HEK293 (cell line): ENCODE results near the gene CPXM1.

Experiments used
- CTCF ChIA-PET: fragments of 350-600 bp; formaldehyde crosslinking; extraction: SDS; loops from one replicate; lab custom pipeline; 2021; ENCODE audit warnings: antibody characterized with exemption; lab: Yijun Ruan, JAX
- POLR2A ChIA-PET: fragments of 300-600 bp; formaldehyde crosslinking; extraction: SDS; loops from one replicate; lab custom pipeline; 2020; ENCODE audit warnings: antibody characterized with exemption, inconsistent platforms; lab: Yijun Ruan, JAX
- H3K27ac ChIP-seq: fragments of 200-500 bp; sonication (Bioruptor generic); 2 replicates; pipeline ENCODE4 v1.5.1; 2014; ENCODE audit warnings: low read depth, low read length, control low read depth, inconsistent platforms; ENCODE audit errors: extremely low read depth
- H3K36me3 ChIP-seq, 2 experiments: fragments of 200-500 bp in 1 of 2; sonication (Bioruptor generic) in 1 of 2; 1 replicate in 1 of 2; 2 replicates in 1 of 2; pipeline ENCODE4 v1.5.1; 2014 to 2017; ENCODE audit warnings: inconsistent platforms in 2 of 2, low read length in 2 of 2; ENCODE audit not compliant: control insufficient read depth in 2 of 2, insufficient read depth in 1 of 2
- H3K4me1 ChIP-seq: fragments of 200-500 bp; sonication (Bioruptor generic); 2 replicates; pipeline ENCODE4 v1.5.1; 2014; ENCODE audit warnings: mild to moderate bottlenecking, low read length, inconsistent platforms; ENCODE audit not compliant: control insufficient read depth, insufficient read depth
- H3K4me3 ChIP-seq: 2 replicates; pipeline ENCODE4 v1.5.1; 2011; ENCODE audit warnings: low read depth, mild to moderate bottlenecking, control low read depth, low read length, moderate library complexity
- H3K9me3 ChIP-seq: fragments of 200-500 bp; sonication (Bioruptor generic); 2 replicates; pipeline ENCODE4 v1.5.1; 2014; ENCODE audit warnings: low read depth, low read length, inconsistent platforms; ENCODE audit not compliant: control insufficient read depth, insufficient read depth
- FEZF1 ChIP-seq: fragments of 450-650 bp; formaldehyde crosslinking; IDR thresholded peaks from 2 replicates; pipeline ENCODE4 v1.5.1; 2016; ENCODE audit warnings: missing biosample characterization, missing genetic modification characterization
- GLIS1 ChIP-seq: fragments of 450-650 bp; formaldehyde crosslinking; IDR thresholded peaks from 2 replicates; pipeline ENCODE4 v1.5.1; 2016; ENCODE audit warnings: missing biosample characterization, missing genetic modification characterization
- GLIS2 ChIP-seq: fragments of 450-650 bp; formaldehyde crosslinking; IDR thresholded peaks from 2 replicates; pipeline ENCODE4 v1.5.1; 2016; ENCODE audit warnings: missing biosample characterization, missing genetic modification characterization
- KLF1 ChIP-seq: fragments of 450-650 bp; formaldehyde crosslinking; IDR thresholded peaks from 2 replicates; pipeline ENCODE4 v1.5.1; 2016; ENCODE audit warnings: missing biosample characterization, missing genetic modification characterization
- KLF10 ChIP-seq: fragments of 450-650 bp; IDR thresholded peaks from 2 replicates; pipeline ENCODE4 v1.5.1; 2018; ENCODE audit warnings: missing biosample characterization, mild to moderate bottlenecking, missing genetic modification characterization
- OSR2 ChIP-seq: fragments of 450-650 bp; formaldehyde crosslinking; IDR thresholded peaks from 2 replicates; pipeline ENCODE4 v1.5.1; 2016; ENCODE audit warnings: missing biosample characterization, missing genetic modification characterization
- SCRT2 ChIP-seq: fragments of 450-650 bp; formaldehyde crosslinking; IDR thresholded peaks from 2 replicates; pipeline ENCODE4 v1.5.1; 2016; ENCODE audit warnings: missing biosample characterization, missing genetic modification characterization
- YY1 ChIP-seq: fragments of 450-650 bp; formaldehyde crosslinking; IDR thresholded peaks from 2 replicates; pipeline ENCODE4 v1.5.1; 2018; ENCODE audit warnings: missing biosample characterization, missing genetic modification characterization
- ZBTB1 ChIP-seq: fragments of 450-650 bp; formaldehyde crosslinking; IDR thresholded peaks from 2 replicates; pipeline ENCODE4 v1.5.1; 2016; ENCODE audit warnings: missing biosample characterization, missing genetic modification characterization
- ZBTB17 ChIP-seq: fragments of 450-650 bp; formaldehyde crosslinking; IDR thresholded peaks from 2 replicates; pipeline ENCODE4 v1.5.1; 2016; ENCODE audit warnings: missing biosample characterization, missing genetic modification characterization
- ZFHX2 ChIP-seq: fragments of 450-650 bp; formaldehyde crosslinking; conservative IDR thresholded peaks from 2 replicates; pipeline ENCODE4 v1.5.1; 2016; ENCODE audit warnings: missing biosample characterization, missing genetic modification characterization
- ZFP3 ChIP-seq: fragments of 450-650 bp; formaldehyde crosslinking; IDR thresholded peaks from 2 replicates; pipeline ENCODE4 v1.5.1; 2016; ENCODE audit warnings: low read depth, missing biosample characterization, missing genetic modification characterization
- ZNF211 ChIP-seq: fragments of 450-650 bp; formaldehyde crosslinking; IDR thresholded peaks from 2 replicates; pipeline ENCODE4 v1.5.1; 2016; ENCODE audit warnings: low read depth, missing biosample characterization, missing genetic modification characterization
- ZNF214 ChIP-seq: fragments of 450-650 bp; formaldehyde crosslinking; IDR thresholded peaks from 2 replicates; pipeline ENCODE4 v1.5.1; 2017; ENCODE audit warnings: missing biosample characterization, mild to moderate bottlenecking, missing genetic modification characterization, borderline replicate concordance
- ZNF24 ChIP-seq: fragments of 450-650 bp; formaldehyde crosslinking; IDR thresholded peaks from 2 replicates; pipeline ENCODE4 v1.5.1; 2016; ENCODE audit warnings: missing biosample characterization, missing genetic modification characterization
- ZNF324 ChIP-seq: fragments of 450-650 bp; formaldehyde crosslinking; IDR thresholded peaks from 2 replicates; pipeline ENCODE4 v1.5.1; 2016; ENCODE audit warnings: missing biosample characterization, missing genetic modification characterization
- ZNF558 ChIP-seq: fragments of 450-650 bp; formaldehyde crosslinking; IDR thresholded peaks from 2 replicates; pipeline ENCODE4 v1.5.1; 2016; ENCODE audit warnings: missing biosample characterization, missing genetic modification characterization
- ZNF624 ChIP-seq: fragments of 450-650 bp; formaldehyde crosslinking; IDR thresholded peaks from 2 replicates; pipeline ENCODE4 v1.5.1; 2017; ENCODE audit warnings: missing biosample characterization, missing genetic modification characterization
- ZNF629 ChIP-seq: fragments of 450-650 bp; formaldehyde crosslinking; IDR thresholded peaks from 2 replicates; pipeline ENCODE4 v1.5.1; 2017; ENCODE audit warnings: missing biosample characterization, missing genetic modification characterization
- TF ChIP-seq, protein P1 (sequence below): fragments of 450-650 bp; formaldehyde crosslinking; IDR thresholded peaks from 2 replicates; pipeline ENCODE4 v1.5.1; 2016; ENCODE audit warnings: missing biosample characterization, missing genetic modification characterization
- TF ChIP-seq, protein P2 (sequence below): fragments of 450-650 bp; formaldehyde crosslinking; IDR thresholded peaks from 2 replicates; pipeline ENCODE4 v1.5.1; 2016; ENCODE audit warnings: missing biosample characterization, missing genetic modification characterization
- TF ChIP-seq, protein P3 (sequence below): fragments of 450-650 bp; formaldehyde crosslinking; IDR thresholded peaks from 2 replicates; pipeline ENCODE4 v1.5.1; 2016; ENCODE audit warnings: missing biosample characterization, missing genetic modification characterization

Gene CPXM1

DNA sequence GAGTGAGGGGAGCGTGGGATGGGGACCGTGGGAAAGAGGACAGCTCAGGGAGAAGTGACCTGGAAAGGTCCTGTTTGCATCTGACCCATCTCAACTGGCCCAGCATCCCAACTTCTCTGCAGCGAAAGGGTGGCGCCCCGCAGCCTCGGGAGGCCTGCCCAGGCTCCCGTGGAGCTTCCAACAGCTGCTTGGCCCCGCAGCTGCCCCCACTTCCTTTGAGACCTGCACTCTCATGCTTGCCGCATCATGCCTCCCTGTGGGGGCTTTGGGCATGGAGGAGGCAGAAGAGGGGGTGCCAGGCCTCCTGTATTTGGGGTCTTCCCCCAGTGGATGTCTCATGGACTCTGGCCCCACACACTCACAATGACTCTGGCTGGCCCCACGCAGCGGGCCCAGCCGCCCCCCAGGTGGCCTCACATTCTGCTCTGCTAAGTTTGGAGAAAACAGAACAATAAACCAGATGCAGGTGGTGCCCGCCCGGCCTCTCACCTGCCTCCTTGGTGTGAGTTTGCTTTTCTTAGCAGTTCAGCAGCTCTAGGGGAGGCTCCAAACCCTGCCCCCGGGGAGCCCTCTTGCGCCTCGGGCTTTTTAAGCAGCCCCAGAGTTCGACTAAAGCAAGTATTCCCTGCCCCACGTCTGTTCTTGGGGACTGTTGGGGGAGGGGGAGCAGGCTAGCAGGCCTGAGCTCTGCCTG lies 40.7 kb downstream of the CPXM1 start:
- Histone ChIP-seq H3K4me1 (no peaks in the 10 kb centered on the region), H3K4me3 (no peak overlapping the region), H3K36me3 (no peaks in the 10 kb centered on the region), H3K9me3 (no peaks in the 10 kb centered on the region), H3K27ac (no peak overlapping the region)
- ChIA-PET CTCF (interaction anchor here (0.6 to 9.8 kb wide), 4 partner anchors 18 to 279 kb away, joined by 3 to 159 read pairs (median 4); no protein-coding TSS in a partner anchor), POLR2A (no interaction called here)
- TF ChIP-seq ZNF214 (tag by site-specific recombination) (no peak), GLIS1 (0 out of 2 replicates have a peak, but pooled peaks have one; percentile 37), GLIS2 (tag by site-specific recombination) (0 out of 2 replicates have a peak, but pooled peaks have one; percentile 15), ZBTB1 (tag by site-specific recombination) (no peak)

DNA sequence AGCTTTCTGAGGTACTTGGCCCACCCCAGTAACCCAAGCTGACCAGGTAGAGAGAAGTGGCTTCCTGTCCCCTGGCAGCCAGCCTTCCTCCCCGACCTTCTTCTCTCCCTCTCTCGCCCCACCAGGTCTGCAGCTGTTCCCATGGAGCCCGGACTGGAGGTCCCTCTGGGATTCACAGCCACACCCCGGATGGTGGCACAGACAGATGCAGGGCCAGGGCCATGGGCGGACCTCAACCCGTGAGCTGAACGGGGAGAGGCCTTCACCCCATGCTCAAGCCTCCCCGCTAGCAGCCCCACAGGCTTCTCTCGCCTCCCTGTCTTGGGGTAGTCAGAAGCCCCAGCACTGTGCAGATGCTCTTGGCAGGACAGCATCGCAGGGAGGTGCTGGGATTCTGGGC lies 41.3 kb downstream of the CPXM1 start:
- TF ChIP-seq ZFHX2 = no peak
- TF ChIP-seq SCRT2 (tag by site-specific recombination) = no peak
- TF ChIP-seq ZNF629 = no peak
- TF ChIP-seq ZFP3 = no peak
- TF ChIP-seq ZNF624 (tag by site-specific recombination) = no peak
- no peak for TF ChIP-seq KLF10 (tag by site-specific recombination)
- TF ChIP-seq KLF1 = no peak
- no peak for TF ChIP-seq ZNF24
- POLR2A ChIA-PET = no interaction called here
- no peak overlapping the region for H3K27ac ChIP-seq

DNA sequence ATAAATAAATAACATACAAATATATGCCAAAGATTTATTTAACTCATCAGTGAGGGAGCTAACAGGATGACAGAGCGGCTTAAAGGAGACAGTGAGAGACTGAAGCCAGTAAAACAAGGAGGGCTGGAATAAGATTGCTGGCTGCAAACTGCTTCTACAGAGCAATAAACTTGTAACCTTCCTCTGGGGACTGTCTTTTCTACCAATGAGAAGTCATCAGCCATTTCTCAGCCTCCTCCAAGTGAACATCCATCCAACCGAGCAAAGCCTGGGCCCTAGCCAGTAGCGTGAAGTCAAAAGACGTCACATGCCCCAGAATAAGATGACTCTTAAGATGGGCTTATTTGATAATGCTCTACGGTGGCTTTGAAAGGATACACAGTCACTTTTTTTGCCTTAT lies 42.5 kb downstream of the CPXM1 start:
- CTCF ChIA-PET = interaction anchor here (0.6 to 9.8 kb wide), 5 partner anchors 11 to 93 kb away, joined by 3 to 159 read pairs (median 4); no protein-coding TSS in a partner anchor
- no peak overlapping the region for H3K4me3 ChIP-seq
- POLR2A ChIA-PET = interaction anchor here (0.6 kb wide), 1 partner anchor 71 kb away, joined by 4 read pairs; no protein-coding TSS in a partner anchor
- no peak overlapping the region for H3K27ac ChIP-seq
- no peaks in the 10 kb centered on the region for H3K9me3 ChIP-seq
- no peaks in the 10 kb centered on the region for H3K4me1 ChIP-seq
- no peaks in the 10 kb centered on the region for H3K36me3 ChIP-seq
- TF ChIP-seq FEZF1 = peak; percentile 89
- TF ChIP-seq, protein P1, sequence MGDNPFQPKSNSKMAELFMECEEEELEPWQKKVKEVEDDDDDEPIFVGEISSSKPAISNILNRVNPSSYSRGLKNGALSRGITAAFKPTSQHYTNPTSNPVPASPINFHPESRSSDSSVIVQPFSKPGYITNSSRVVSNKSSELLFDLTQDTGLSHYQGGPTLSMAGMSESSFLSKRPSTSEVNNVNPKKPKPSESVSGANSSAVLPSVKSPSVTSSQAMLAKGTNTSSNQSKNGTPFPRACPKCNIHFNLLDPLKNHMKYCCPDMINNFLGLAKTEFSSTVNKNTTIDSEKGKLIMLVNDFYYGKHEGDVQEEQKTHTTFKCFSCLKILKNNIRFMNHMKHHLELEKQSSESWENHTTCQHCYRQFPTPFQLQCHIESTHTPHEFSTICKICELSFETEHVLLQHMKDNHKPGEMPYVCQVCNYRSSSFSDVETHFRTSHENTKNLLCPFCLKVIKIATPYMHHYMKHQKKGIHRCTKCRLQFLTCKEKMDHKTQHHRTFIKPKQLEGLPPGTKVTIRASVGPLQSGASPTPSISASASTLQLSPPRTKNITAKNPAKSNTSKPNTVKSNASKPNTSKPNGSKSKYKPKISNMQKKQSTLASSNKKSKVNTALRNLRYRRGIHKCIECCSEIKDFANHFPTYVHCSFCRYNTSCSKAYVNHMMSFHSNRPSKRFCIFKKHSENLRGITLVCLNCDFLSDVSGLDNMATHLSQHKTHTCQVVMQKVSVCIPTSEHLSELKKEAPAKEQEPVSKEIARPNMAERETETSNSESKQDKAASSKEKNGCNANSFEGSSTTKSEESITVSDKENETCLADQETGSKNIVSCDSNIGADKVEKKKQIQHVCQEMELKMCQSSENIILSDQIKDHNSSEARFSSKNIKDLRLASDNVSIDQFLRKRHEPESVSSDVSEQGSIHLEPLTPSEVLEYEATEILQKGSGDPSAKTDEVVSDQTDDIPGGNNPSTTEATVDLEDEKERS = no peak

More for the DNA sequence above, 41.3 kb downstream of the CPXM1 start:
- Histone ChIP-seq H3K4me3 (no peak overlapping the region), H3K36me3 (no peaks in the 10 kb centered on the region), H3K4me1 (no peaks in the 10 kb centered on the region), H3K9me3 (no peaks in the 10 kb centered on the region)
- CTCF ChIA-PET = interaction anchor here (0.6 to 9.8 kb wide), 3 partner anchors 92 to 280 kb away, joined by 3 to 159 read pairs (median 4); no protein-coding TSS in a partner anchor

DNA sequence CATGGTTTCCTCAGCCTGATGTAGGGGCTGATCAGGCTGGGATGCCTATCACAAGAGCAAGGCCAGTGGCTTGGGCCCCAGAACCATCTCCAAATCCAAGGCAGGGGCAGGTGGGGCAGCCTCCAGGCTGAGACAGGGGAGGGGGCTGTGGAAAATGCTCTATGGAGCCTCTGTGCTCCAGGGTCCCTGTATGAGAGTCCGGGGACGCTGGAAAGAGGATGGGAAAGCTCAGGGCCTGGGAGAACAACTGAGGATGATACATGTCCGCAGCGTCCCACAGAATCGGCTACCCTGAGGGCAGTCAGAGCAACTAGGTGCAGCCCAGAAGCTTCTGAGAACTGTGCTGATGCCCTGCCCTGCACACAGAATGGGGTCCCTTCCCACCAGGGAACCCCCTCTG lies 43.4 kb downstream of the CPXM1 start:
- POLR2A ChIA-PET = no interaction called here
- H3K4me1 ChIP-seq = no peaks in the 10 kb centered on the region
- no peaks in the 10 kb centered on the region for H3K9me3 ChIP-seq
- H3K36me3 ChIP-seq = no peaks in the 10 kb centered on the region
- H3K4me3 ChIP-seq = no peak overlapping the region
- CTCF ChIA-PET = interaction anchor here (1.3 to 9.8 kb wide), 4 partner anchors 13 to 244 kb away, joined by 4 to 159 read pairs (median 16); no protein-coding TSS in a partner anchor
- no peak overlapping the region for H3K27ac ChIP-seq
- no peak for TF ChIP-seq ZNF211
- TF ChIP-seq, protein P2, sequence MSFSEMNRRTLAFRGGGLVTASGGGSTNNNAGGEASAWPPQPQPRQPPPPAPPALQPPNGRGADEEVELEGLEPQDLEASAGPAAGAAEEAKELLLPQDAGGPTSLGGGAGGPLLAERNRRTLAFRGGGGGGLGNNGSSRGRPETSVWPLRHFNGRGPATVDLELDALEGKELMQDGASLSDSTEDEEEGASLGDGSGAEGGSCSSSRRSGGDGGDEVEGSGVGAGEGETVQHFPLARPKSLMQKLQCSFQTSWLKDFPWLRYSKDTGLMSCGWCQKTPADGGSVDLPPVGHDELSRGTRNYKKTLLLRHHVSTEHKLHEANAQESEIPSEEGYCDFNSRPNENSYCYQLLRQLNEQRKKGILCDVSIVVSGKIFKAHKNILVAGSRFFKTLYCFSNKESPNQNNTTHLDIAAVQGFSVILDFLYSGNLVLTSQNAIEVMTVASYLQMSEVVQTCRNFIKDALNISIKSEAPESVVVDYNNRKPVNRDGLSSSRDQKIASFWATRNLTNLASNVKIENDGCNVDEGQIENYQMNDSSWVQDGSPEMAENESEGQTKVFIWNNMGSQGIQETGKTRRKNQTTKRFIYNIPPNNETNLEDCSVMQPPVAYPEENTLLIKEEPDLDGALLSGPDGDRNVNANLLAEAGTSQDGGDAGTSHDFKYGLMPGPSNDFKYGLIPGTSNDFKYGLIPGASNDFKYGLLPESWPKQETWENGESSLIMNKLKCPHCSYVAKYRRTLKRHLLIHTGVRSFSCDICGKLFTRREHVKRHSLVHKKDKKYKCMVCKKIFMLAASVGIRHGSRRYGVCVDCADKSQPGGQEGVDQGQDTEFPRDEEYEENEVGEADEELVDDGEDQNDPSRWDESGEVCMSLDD (tag by site-specific recombination) = no peak
- no peak for TF ChIP-seq ZNF324
- TF ChIP-seq, protein P3, sequence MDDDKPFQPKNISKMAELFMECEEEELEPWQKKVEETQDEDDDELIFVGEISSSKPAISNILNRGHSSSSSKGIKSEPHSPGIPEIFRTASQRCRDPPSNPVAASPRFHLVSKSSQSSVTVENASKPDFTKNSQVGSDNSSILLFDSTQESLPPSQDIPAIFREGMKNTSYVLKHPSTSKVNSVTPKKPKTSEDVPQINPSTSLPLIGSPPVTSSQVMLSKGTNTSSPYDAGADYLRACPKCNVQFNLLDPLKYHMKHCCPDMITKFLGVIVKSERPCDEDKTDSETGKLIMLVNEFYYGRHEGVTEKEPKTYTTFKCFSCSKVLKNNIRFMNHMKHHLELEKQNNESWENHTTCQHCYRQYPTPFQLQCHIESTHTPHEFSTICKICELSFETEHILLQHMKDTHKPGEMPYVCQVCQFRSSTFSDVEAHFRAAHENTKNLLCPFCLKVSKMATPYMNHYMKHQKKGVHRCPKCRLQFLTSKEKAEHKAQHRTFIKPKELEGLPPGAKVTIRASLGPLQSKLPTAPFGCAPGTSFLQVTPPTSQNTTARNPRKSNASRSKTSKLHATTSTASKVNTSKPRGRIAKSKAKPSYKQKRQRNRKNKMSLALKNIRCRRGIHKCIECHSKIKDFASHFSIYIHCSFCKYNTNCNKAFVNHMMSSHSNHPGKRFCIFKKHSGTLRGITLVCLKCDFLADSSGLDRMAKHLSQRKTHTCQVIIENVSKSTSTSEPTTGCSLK = no peak
- TF ChIP-seq ZNF558 (tag by site-specific recombination) = no peak
- TF ChIP-seq OSR2 (tag by site-specific recombination) = no peak
- TF ChIP-seq YY1 (tag by site-specific recombination) = no peak
- no peak for TF ChIP-seq ZBTB17 (tag by site-specific recombination)
